Ishikawa (cell line): ENCODE measurements around the gene UBL4A.

Experiments used
- CEBPB ChIP-seq: IDR thresholded peaks from 2 replicates; pipeline ENCODE4 v1.6.1; 2012
- CREB1 ChIP-seq: IDR thresholded peaks from 2 replicates; pipeline ENCODE4 v1.6.1; 2012; ENCODE audit warnings: low read depth
- EGR1 ChIP-seq: IDR thresholded peaks from 2 replicates; pipeline ENCODE4 v1.6.1; 2012
- EP300 ChIP-seq: IDR thresholded peaks from 2 replicates; pipeline ENCODE4 v1.6.1; 2012; ENCODE audit warnings: borderline replicate concordance
- FOXM1 ChIP-seq: IDR thresholded peaks from 2 replicates; pipeline ENCODE4 v1.6.1; 2012; ENCODE audit warnings: low read depth, borderline replicate concordance
- MAX ChIP-seq: IDR thresholded peaks from 2 replicates; pipeline ENCODE4 v1.6.1; 2012
- NFIC ChIP-seq: IDR thresholded peaks from 2 replicates; pipeline ENCODE4 v1.6.1; 2012
- RAD21 ChIP-seq: IDR thresholded peaks from 2 replicates; pipeline ENCODE4 v1.6.1; 2012; ENCODE audit warnings: low read depth
- REST ChIP-seq: IDR thresholded peaks from 2 replicates; pipeline ENCODE4 v1.6.1; 2012; ENCODE audit warnings: low read depth, mild to moderate bottlenecking
- TAF1 ChIP-seq: IDR thresholded peaks from 2 replicates; pipeline ENCODE4 v1.6.1; 2012; ENCODE audit warnings: low read depth, mild to moderate bottlenecking
- TCF12 ChIP-seq: IDR thresholded peaks from 2 replicates; pipeline ENCODE4 v1.6.1; 2012; ENCODE audit warnings: low read depth
- TEAD4 ChIP-seq: IDR thresholded peaks from 2 replicates; pipeline ENCODE4 v1.6.1; 2012
- YY1 ChIP-seq: IDR thresholded peaks from 2 replicates; pipeline ENCODE4 v1.6.1; 2012; ENCODE audit warnings: low read depth
- ZBTB7A ChIP-seq: IDR thresholded peaks from 2 replicates; pipeline ENCODE4 v1.6.1; 2012; ENCODE audit warnings: low read depth
- TF ChIP-seq, protein P1 (sequence below): IDR thresholded peaks from 2 replicates; pipeline ENCODE4 v1.6.1; 2012

UBL4A gene

GRCh38 chrX:154517101-154517781, 30.8 kb upstream of the UBL4A start:
- no peak for TF ChIP-seq CEBPB
- TF ChIP-seq, protein P1, sequence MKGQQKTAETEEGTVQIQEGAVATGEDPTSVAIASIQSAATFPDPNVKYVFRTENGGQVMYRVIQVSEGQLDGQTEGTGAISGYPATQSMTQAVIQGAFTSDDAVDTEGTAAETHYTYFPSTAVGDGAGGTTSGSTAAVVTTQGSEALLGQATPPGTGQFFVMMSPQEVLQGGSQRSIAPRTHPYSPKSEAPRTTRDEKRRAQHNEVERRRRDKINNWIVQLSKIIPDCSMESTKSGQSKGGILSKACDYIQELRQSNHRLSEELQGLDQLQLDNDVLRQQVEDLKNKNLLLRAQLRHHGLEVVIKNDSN: no peak
- no peak for TF ChIP-seq NFIC
- TF ChIP-seq EP300: no peak
- no peak for TF ChIP-seq FOXM1
- TF ChIP-seq EGR1: no peak
- no peak for TF ChIP-seq CREB1
- no peak for TF ChIP-seq TCF12
- TF ChIP-seq TEAD4: no peak
- TF ChIP-seq TAF1: no peak
- no peak for TF ChIP-seq REST
- TF ChIP-seq MAX: no peak
- no peak for TF ChIP-seq ZBTB7A
- TF ChIP-seq RAD21: no peak
- no peak for TF ChIP-seq YY1

DNA sequence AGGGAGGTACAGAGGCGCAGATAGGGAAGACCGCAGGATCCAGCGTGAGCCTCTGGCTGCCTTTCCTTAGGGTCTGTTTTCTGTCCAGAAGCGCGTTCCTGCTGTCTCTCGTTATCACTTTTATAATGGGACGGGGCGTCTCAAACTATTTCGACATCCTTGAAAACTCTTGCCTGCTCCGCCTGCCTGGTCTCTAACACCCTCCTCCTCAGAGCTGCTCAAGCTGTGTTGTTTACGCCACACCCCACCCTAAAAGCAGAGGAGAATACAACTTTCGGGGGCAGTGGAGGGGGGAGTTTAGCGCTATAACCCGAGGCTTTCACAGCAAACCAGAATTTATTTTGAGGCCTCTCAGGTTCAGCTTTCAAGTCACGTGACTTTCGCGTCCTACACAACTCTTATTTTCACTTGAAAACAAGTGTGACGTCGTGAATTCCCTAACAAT, 30.3 kb upstream of the UBL4A start:
- TF ChIP-seq, protein P1: no peak

GRCh38 chrX:154515966-154516655, 29.7 kb upstream of the UBL4A start, which contains the start of gene FAM3A:
Gene FAM3A, minus strand, starts transcription at chrX:154516232. Its CDS starts 460 bp downstream, at chrX:154515772.
- TF ChIP-seq CREB1 (no peak), REST (no peak), TCF12 (no peak; the same call in 1 of the 2 replicates), YY1 (peak; percentile 81), TAF1 (peak; percentile 53; the same call in 1 of the 2 replicates), EGR1 (0 out of 2 replicates have a peak, but pooled peaks have one; percentile 26), EP300 (no peak), NFIC (no peak), ZBTB7A (no peak), RAD21 (no peak), CEBPB (no peak), FOXM1 (no peak), MAX (no peak), TEAD4 (no peak)
- TF ChIP-seq, protein P1: no peak

DNA sequence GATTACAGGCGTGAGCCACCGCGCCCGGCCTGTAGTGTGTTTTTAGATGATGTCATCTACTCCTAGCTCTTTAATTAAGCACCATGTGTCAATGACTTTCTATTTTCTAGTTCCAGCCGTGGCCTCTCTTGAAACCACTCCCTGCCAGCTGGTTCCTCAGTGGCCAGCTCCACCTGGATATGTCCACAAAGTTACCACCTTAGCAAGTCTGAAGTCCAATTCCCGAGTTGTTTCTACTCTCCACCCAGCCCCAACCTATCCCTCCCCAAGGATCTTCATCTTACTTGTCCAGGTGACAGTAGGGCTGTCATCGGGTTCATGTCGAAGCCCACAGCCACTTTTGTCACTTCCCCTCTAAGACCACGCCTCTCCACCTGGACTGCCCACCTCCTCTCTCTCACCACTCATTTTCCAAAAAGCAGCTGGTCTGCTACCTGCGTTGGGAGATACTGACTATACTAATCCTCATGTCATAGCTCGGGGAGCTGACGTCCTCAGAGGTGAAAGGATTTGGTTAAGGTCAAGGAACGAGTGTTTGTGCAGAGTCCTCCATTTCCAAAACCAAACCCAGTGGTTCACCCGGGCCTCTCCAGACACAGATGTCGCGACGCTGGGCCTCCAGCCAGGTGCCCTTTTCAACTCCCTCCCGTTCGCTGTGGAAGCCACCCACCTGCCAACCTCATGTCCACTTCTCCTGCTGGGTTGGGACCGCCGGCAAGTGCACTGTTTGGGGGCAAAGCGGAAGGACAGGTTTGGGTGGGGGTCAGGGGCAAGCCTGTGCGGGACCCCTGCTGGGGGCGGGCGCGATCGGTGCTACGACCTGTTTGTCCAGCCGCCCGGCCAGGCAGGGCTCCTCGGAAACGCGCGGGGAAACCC, 28.9 kb upstream of the UBL4A start:
- TF ChIP-seq CREB1 (no peak), YY1 (no peak), RAD21 (no peak), TEAD4 (no peak), NFIC (no peak), ZBTB7A (no peak), EP300 (no peak), TAF1 (no peak), FOXM1 (no peak), CEBPB (no peak), REST (no peak), MAX (no peak), EGR1 (no peak), TCF12 (no peak)
- TF ChIP-seq, protein P1: no peak
